Astrocyte of the spinal cord (primary cell): ENCODE data around the gene SLC35F5.

Experiments
- DNase-seq: peaks from one replicate; pipeline ENCODE4 v3.0.0; 2011; ENCODE audit warnings: low read depth, low spot score
- H3K4me3 ChIP-seq: 2 replicates; pipeline ENCODE4 v1.5.1; 2011; ENCODE audit warnings: low read depth, mild to moderate bottlenecking, low read length, moderate library complexity
- in situ Hi-C: cut with HindIII; loops from 2 replicates; pipeline ENCODE4 v1.10.0; 2017; ENCODE audit warnings: low sequenced_read_pairs
- TF ChIP-seq, protein P1 (sequence below): IDR thresholded peaks from 2 replicates; pipeline ENCODE4 v1.5.1; 2012; ENCODE audit warnings: low read depth, mild to moderate bottlenecking, low read length, inconsistent platforms

SLC35F5 gene

DNA sequence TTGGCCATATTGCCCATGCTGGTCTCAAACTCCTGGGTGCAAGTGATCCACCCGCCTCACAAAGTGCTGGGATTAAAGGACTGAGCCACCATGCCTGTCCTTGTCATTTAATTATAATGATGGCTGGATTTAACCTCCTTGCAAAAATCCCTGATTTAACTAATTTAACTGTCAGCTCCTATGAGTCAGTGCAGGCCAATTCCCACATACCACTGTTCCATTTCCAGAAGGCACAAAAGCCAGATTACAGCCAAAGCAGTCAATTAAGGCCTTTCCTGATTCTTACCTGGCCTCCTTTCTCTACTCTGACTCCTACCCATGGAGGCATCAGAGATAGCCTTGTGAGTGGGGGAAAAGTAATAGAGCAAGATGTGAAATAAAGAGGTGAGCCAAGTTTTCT, 12.3 kb upstream of the SLC35F5 start:
- in situ Hi-C loops: no loop called here
- no peak overlapping the region for H3K4me3 ChIP-seq
- TF ChIP-seq, protein P1, sequence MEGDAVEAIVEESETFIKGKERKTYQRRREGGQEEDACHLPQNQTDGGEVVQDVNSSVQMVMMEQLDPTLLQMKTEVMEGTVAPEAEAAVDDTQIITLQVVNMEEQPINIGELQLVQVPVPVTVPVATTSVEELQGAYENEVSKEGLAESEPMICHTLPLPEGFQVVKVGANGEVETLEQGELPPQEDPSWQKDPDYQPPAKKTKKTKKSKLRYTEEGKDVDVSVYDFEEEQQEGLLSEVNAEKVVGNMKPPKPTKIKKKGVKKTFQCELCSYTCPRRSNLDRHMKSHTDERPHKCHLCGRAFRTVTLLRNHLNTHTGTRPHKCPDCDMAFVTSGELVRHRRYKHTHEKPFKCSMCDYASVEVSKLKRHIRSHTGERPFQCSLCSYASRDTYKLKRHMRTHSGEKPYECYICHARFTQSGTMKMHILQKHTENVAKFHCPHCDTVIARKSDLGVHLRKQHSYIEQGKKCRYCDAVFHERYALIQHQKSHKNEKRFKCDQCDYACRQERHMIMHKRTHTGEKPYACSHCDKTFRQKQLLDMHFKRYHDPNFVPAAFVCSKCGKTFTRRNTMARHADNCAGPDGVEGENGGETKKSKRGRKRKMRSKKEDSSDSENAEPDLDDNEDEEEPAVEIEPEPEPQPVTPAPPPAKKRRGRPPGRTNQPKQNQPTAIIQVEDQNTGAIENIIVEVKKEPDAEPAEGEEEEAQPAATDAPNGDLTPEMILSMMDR: no peak
- DNase-seq: no peak

GRCh38 chr2:113767811-113768460, 11.5 kb upstream of the SLC35F5 start:
- in situ Hi-C loops: no loop called here
- no peak for DNase-seq
- no peak overlapping the region for H3K4me3 ChIP-seq
- TF ChIP-seq, protein P1: no peak

- no peak overlapping the region for H3K4me3 ChIP-seq
- in situ Hi-C loops: no loop called here
- DNase-seq: no peak
- TF ChIP-seq, protein P1: no peak
These were observed 8.8 kb upstream of the SLC35F5 start for GRCh38 chr2:113765276-113765675.

DNA sequence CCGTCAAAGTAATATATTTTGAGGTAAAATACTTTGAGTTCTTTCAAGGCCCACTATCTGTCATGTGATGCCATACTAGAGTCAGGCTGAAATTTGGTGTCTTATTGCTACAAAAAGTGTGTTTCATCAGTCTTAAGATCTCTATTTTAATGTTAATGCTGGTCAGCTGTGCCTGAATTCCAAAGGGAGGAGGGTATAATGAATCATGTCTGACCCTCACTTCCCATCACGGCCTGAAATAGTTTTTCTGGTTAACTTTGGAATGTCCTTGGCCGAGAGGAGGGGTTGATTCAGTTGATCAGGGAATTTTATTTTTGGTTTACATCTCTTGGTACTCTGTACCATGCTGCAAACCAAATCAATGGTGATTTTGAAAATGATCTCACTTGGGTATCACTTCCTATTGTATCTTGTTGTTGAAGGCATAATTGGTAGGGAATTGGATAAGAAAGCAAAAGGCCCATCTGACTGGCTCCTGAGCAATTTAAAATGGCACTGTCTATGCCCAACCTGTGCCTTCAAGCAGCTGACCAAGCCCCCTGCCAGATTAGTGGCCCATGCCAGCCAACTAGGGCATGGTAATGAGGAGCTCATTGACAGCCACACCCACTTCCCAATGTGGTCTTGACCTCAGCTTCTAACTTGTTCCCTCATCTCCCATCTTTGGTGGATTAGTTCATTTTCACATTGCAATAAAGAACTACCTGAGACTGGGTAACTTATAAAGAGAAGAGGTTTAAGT, 6.1 kb upstream of the SLC35F5 start:
- peak; percentile 78 for DNase-seq
- in situ Hi-C loops: no loop called here
- TF ChIP-seq, protein P1: no peak
- no peak overlapping the region for H3K4me3 ChIP-seq

DNA sequence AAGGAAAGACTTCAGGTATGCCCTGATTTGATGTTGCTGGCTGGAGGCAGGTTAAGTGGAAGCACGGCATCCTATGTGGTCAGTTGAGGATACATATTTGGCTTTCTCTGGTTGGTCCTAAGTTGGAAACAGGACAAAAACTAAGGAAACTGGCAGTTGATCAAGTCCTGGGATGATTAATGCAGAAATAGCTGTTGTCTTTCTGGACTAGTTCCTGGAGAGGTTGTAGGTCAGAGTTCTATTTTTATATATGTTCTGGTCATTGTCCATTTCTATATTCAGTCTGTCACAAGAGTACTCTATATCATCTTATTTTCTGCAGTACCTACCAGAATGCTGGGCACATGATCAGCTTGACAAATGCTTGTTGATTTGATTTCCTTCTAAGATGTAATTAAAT, 4.0 kb upstream of the SLC35F5 start:
- peak; percentile 57 for DNase-seq
- TF ChIP-seq, protein P1: no peak
- in situ Hi-C loops: no loop called here
- no peak overlapping the region for H3K4me3 ChIP-seq

DNA sequence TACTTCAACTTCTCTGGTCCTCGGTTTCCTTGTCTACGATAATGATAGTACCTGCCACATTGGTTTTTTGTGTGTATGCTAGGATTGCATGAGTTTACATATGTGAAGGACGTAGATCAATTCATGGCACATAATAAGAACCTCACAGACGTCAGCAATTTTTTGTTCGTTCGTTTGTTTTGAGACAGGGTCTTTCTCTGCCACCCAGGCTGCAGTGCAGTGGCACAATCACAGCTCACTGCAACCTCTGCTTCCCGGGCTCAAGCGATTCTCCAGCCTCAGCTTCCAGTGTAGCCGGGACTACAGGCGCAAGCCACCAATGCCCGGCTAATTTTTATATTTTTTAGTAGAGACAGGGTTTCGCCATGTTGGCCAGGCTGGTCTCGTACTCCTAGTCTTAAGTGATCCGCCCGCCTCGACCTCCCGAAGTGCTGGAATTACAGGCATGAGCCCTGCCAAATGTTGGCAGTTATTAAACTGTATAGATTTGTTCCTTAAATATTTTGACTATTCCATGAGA, 756 bp upstream of the SLC35F5 start:
- in situ Hi-C loops: no loop called here
- TF ChIP-seq, protein P1: no peak
- no peak for DNase-seq
- H3K4me3 ChIP-seq: peak overlapping the region; percentile 89
